ENCODE measurements around the gene SLC18A2. TPM values are rescaled to one million over a fixed set of nuclear protein-coding genes. Genes with fewer than 3 reads are reported as not detected.

The SLC18A2 gene
- total and polyA plus RNA-seq, 11 donors: 0.06 to 0.32 (median 0.16) TPM; not detected in 3

GRCh38 chr10:117254338-117254737 is 13.4 kb downstream of the SLC18A2 start:
- intact Hi-C loops (cut with DNase I): no loop called here
- WGBS, 4 donors: 67 to 73% (median 73%) methylated on average over 9 of the region's 9 CpGs

GRCh38 chr10:117254774-117255735 is 14.1 kb downstream of the SLC18A2 start:
- TF ChIP-seq, protein P1, sequence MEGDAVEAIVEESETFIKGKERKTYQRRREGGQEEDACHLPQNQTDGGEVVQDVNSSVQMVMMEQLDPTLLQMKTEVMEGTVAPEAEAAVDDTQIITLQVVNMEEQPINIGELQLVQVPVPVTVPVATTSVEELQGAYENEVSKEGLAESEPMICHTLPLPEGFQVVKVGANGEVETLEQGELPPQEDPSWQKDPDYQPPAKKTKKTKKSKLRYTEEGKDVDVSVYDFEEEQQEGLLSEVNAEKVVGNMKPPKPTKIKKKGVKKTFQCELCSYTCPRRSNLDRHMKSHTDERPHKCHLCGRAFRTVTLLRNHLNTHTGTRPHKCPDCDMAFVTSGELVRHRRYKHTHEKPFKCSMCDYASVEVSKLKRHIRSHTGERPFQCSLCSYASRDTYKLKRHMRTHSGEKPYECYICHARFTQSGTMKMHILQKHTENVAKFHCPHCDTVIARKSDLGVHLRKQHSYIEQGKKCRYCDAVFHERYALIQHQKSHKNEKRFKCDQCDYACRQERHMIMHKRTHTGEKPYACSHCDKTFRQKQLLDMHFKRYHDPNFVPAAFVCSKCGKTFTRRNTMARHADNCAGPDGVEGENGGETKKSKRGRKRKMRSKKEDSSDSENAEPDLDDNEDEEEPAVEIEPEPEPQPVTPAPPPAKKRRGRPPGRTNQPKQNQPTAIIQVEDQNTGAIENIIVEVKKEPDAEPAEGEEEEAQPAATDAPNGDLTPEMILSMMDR (IDR thresholded peaks at IDR 0.05): no peak
- no peak for TF ChIP-seq POLR2A (IDR thresholded peaks at IDR 0.05)
- WGBS, 4 donors: 75 to 80% (median 76%) methylated on average over 25 to 26 of the region's 26 CpGs
- Histone ChIP-seq H3K4me3 (no peak overlapping the region), H3K4me1 (no peaks in the 10 kb centered on the region), H3K36me3 (no peaks in the 10 kb centered on the region), H3K9me3 (no peaks in the 10 kb centered on the region), H3K27ac (no peak overlapping the region), H3K27me3 (peaks cover 0 to 46% (median 8%) of the 10 kb centered on the region in 9 donors)
- no peak for DNase-seq
- intact Hi-C loops (cut with DNase I): no loop called here
- ATAC-seq: no peak

More at GRCh38 chr10:117254338-117254737, 13.4 kb downstream of the SLC18A2 start:
- TF ChIP-seq, protein P1 (IDR thresholded peaks at IDR 0.05): no peak
- TF ChIP-seq POLR2A (IDR thresholded peaks at IDR 0.05): no peak
- H3K9me3 ChIP-seq: no peaks in the 10 kb centered on the region
- peaks cover 0 to 49% (median 6%) of the 10 kb centered on the region in 9 donors for H3K27me3 ChIP-seq
- ATAC-seq: no peak
- H3K36me3 ChIP-seq: no peaks in the 10 kb centered on the region
- H3K4me3 ChIP-seq: no peak overlapping the region
- H3K27ac ChIP-seq: no peak overlapping the region
- no peak for DNase-seq
- no peaks in the 10 kb centered on the region for H3K4me1 ChIP-seq

GRCh38 chr10:117255835-117256460 is 15.0 kb downstream of the SLC18A2 start:
- Histone ChIP-seq H3K4me3 (no peak overlapping the region), H3K36me3 (no peaks in the 10 kb centered on the region), H3K27me3 (peaks cover 0 to 46% (median 12%) of the 10 kb centered on the region in 9 donors), H3K9me3 (no peaks in the 10 kb centered on the region), H3K27ac (no peak overlapping the region), H3K4me1 (no peaks in the 10 kb centered on the region)
- ATAC-seq: peak in 1 of 4 donors; percentile 13
- DNase-seq: no peak
- intact Hi-C loops (cut with DNase I): no loop called here
- no peak for TF ChIP-seq POLR2A (IDR thresholded peaks at IDR 0.05)
- TF ChIP-seq, protein P1 (IDR thresholded peaks at IDR 0.05): no peak
- WGBS, 4 donors: 90 to 96% (median 91%) methylated on average over 8 to 9 of the region's 9 CpGs

GRCh38 chr10:117256910-117257309 is 16.0 kb downstream of the SLC18A2 start:
- H3K4me3 ChIP-seq: no peak overlapping the region
- intact Hi-C loops (cut with DNase I): no loop called here
- H3K4me1 ChIP-seq: no peaks in the 10 kb centered on the region
- peaks cover 0 to 48% (median 10%) of the 10 kb centered on the region in 9 donors for H3K27me3 ChIP-seq
- no peaks in the 10 kb centered on the region for H3K9me3 ChIP-seq
- TF ChIP-seq POLR2A (IDR thresholded peaks at IDR 0.05): no peak
- TF ChIP-seq, protein P1 (IDR thresholded peaks at IDR 0.05): no peak
- DNase-seq: no peak
- 69 to 79% (median 72%) methylated on average over 10 of the region's 10 CpGs for WGBS, 4 donors
- H3K36me3 ChIP-seq: no peaks in the 10 kb centered on the region
- no peak overlapping the region for H3K27ac ChIP-seq
- no peak for ATAC-seq
